ENCODE results near the gene UNC5C.
"Not testable (repeated sequence)": the region's sequence is repeated elsewhere in the genome, so short reads cannot be mapped to it uniquely, and the experiment has no call there.

UNC5C gene

GRCh38 chr4:95161781-95162469, 386.8 kb downstream of the UNC5C start:
- no peak for DNase-seq

- no peak for DNase-seq
These were observed 389.4 kb downstream of the UNC5C start for GRCh38 chr4:95159384-95159783.

GRCh38 chr4:95158626-95159025, 390.1 kb downstream of the UNC5C start:
- DNase-seq, result no peak

GRCh38 chr4:95158045-95158444, 390.7 kb downstream of the UNC5C start:
- no peak for DNase-seq

GRCh38 chr4:95157596-95157995, 391.2 kb downstream of the UNC5C start:
- DNase-seq, result no peak

- no peak for DNase-seq
These were observed 392.4 kb downstream of the UNC5C start for GRCh38 chr4:95156452-95156765.

GRCh38 chr4:95155759-95156451, 392.9 kb downstream of the UNC5C start:
- peak; percentile 71 for DNase-seq

GRCh38 chr4:95153182-95153581, 395.6 kb downstream of the UNC5C start:
- peak; percentile 23 for DNase-seq

- no peak for DNase-seq
These were observed 397.5 kb downstream of the UNC5C start for GRCh38 chr4:95151255-95151654.

- DNase-seq, result no peak
These were observed 405.8 kb downstream of the UNC5C start for GRCh38 chr4:95142932-95143331.

- DNase-seq, result peak; percentile 29
These were observed 407.4 kb downstream of the UNC5C start for GRCh38 chr4:95141361-95141760.

GRCh38 chr4:95139424-95139823, 409.3 kb downstream of the UNC5C start:
- not testable (repeated sequence) for DNase-seq

GRCh38 chr4:95134016-95134415, 414.8 kb downstream of the UNC5C start:
- not testable (repeated sequence) for DNase-seq

- peak; percentile 100 for DNase-seq
These were observed 418.9 kb downstream of the UNC5C start for GRCh38 chr4:95129821-95130311.

- peak; percentile 44 for DNase-seq
These were observed 419.7 kb downstream of the UNC5C start for GRCh38 chr4:95129031-95129430.

GRCh38 chr4:95124906-95125504, 423.8 kb downstream of the UNC5C start:
- peak; percentile 76 for DNase-seq

GRCh38 chr4:95122001-95122400, 426.8 kb downstream of the UNC5C start:
- no peak for DNase-seq

GRCh38 chr4:95120456-95120855, 428.3 kb downstream of the UNC5C start:
- no peak for DNase-seq

- no peak for DNase-seq
These were observed 430.3 kb downstream of the UNC5C start for GRCh38 chr4:95118497-95118896.

GRCh38 chr4:95114521-95114920, 434.3 kb downstream of the UNC5C start:
- DNase-seq, result peak; percentile 10

Data from fibroblast of skin of scalp (primary cell).